HepG2 (cell line): Measurements from ENCODE around the gene DNMT3B. TPM values are rescaled to one million over a fixed set of nuclear protein-coding genes. Genes with fewer than 3 reads are reported as not detected.

Source experiments
- AGO2 ChIP-seq: fragments of 200-400 bp; formaldehyde crosslinking; optimal IDR thresholded peaks from 2 replicates; pipeline ENCODE3; 2017; ENCODE audit warnings: mild to moderate bottlenecking, low read depth, low read length, moderate library complexity
- ARNT2 ChIP-seq: sonication (generic); formaldehyde crosslinking; IDR thresholded peaks from 2 replicates; pipeline ENCODE4 v1.8.0; 2022; ENCODE audit warnings: mild to moderate bottlenecking, low read depth, missing genetic modification reagents, moderate library complexity
- CEBPB ChIP-seq: IDR thresholded peaks from 2 replicates; pipeline ENCODE4 v1.6.1; 2011; ENCODE audit warnings: low read depth, low read length, improper control_type of control experiment, borderline replicate concordance
- DMAP1 ChIP-seq: IDR thresholded peaks from 2 replicates; pipeline ENCODE4 v1.6.1; 2016
- GATAD2A ChIP-seq: IDR thresholded peaks from 2 replicates; pipeline ENCODE4 v1.6.1; 2016
- GTF3A ChIP-seq: sonication (generic); formaldehyde crosslinking; conservative IDR thresholded peaks from 2 replicates; pipeline ENCODE4 v1.4.0; 2020; ENCODE audit warnings: mild to moderate bottlenecking, missing genetic modification reagents
- KDM3A ChIP-seq: IDR thresholded peaks from 2 replicates; pipeline ENCODE4 v1.6.1; 2018; ENCODE audit warnings: low read depth, missing compliant biosample characterization
- MIXL1 ChIP-seq: IDR thresholded peaks from 2 replicates; pipeline ENCODE4 v1.6.1; 2016
- NFE2L1 ChIP-seq: sonication (generic); formaldehyde crosslinking; IDR thresholded peaks from 2 replicates; pipeline ENCODE4 v1.4.0; 2020; ENCODE audit warnings: missing genetic modification reagents, mild to moderate bottlenecking, borderline replicate concordance
- U2AF2 ChIP-seq: fragments of 200-400 bp; formaldehyde crosslinking; IDR thresholded peaks from 2 replicates; pipeline ENCODE4 v1.6.1; 2017; ENCODE audit warnings: low read depth, mild to moderate bottlenecking, low read length
- ZNF33A ChIP-seq: sonication (generic); formaldehyde crosslinking; IDR thresholded peaks from 2 replicates; pipeline ENCODE4 v1.5.1; 2020; ENCODE audit warnings: missing genetic modification reagents, mild to moderate bottlenecking, moderate library complexity, borderline replicate concordance
- ZNF431 ChIP-seq: sonication (generic); formaldehyde crosslinking; IDR thresholded peaks from 2 replicates; pipeline ENCODE4 v1.9.0; 2022; ENCODE audit warnings: missing genetic modification reagents, low read depth, mild to moderate bottlenecking, borderline replicate concordance
- ZNF432 ChIP-seq: sonication (generic); formaldehyde crosslinking; IDR thresholded peaks from 2 replicates; pipeline ENCODE4 v1.5.0; 2020; ENCODE audit warnings: missing genetic modification reagents, mild to moderate bottlenecking, borderline replicate concordance
- ZNF570 ChIP-seq: sonication (generic); formaldehyde crosslinking; IDR thresholded peaks from 2 replicates; pipeline ENCODE4 v1.4.0; 2020; ENCODE audit warnings: mild to moderate bottlenecking, missing genetic modification reagents, borderline replicate concordance
- ZNF7 ChIP-seq: IDR thresholded peaks from 2 replicates; pipeline ENCODE4 v1.6.1; 2016; ENCODE audit warnings: missing biosample characterization, missing genetic modification reagents
- ZNF788 ChIP-seq: sonication (generic); formaldehyde crosslinking; IDR thresholded peaks from 2 replicates; pipeline ENCODE4 v1.5.0; 2020; ENCODE audit warnings: mild to moderate bottlenecking, missing genetic modification reagents, borderline replicate concordance
- polyA plus RNA-seq, 8 experiments: library from polyadenylated mRNA; depleted of rRNA in 3 of 8; stranded (reverse) in 7 of 8; unstranded in 1 of 8; fragments of >200 nt; fragmentation: Illumina TruSeq in 4 of 8; extraction: Trizol in 4 of 8; gene quantifications; 2 replicates each; pipeline versions ENCODE4 v1.2.1 to v1.2.3, GENCODE V29; 2011 to 2016; ENCODE audit warnings: low read depth in 4 of 8, missing spikeins in 1 of 8, mixed read lengths in 1 of 8; ENCODE audit not compliant: insufficient read depth in 1 of 8
- total RNA-seq, 5 experiments: library from RNA; depleted of rRNA; stranded (reverse); fragments of >200 nt; fragmentation: Illumina TruSeq; extraction: Trizol; gene quantifications; 2 replicates each; pipeline ENCODE4 v1.2.3, GENCODE V29; 2016; ENCODE audit warnings: low read depth in 1 of 5
- TF ChIP-seq, protein P1 (sequence below): sonication (generic); IDR thresholded peaks from 2 replicates; pipeline ENCODE4 v1.6.1; 2016; ENCODE audit warnings: low read depth, borderline replicate concordance
- TF ChIP-seq, protein P2 (sequence below): sonication (generic); formaldehyde crosslinking; IDR thresholded peaks from 2 replicates; pipeline ENCODE4 v1.9.0; 2021; ENCODE audit warnings: mild to moderate bottlenecking, missing genetic modification reagents
- TF ChIP-seq, protein P3 (sequence below): sonication (generic); formaldehyde crosslinking; IDR thresholded peaks from 2 replicates; pipeline ENCODE4 v1.5.0; 2020; ENCODE audit warnings: mild to moderate bottlenecking, low read depth, missing genetic modification reagents, borderline replicate concordance
- TF ChIP-seq, protein P4 (sequence below): sonication (generic); formaldehyde crosslinking; IDR thresholded peaks from 2 replicates; pipeline ENCODE4 v1.8.0; 2022; ENCODE audit warnings: low read depth, missing genetic modification reagents
- TF ChIP-seq, protein P5 (sequence below): sonication (generic); formaldehyde crosslinking; IDR thresholded peaks from 2 replicates; pipeline ENCODE4 v1.5.0; 2020; ENCODE audit warnings: missing genetic modification reagents, mild to moderate bottlenecking, borderline replicate concordance

The DNMT3B gene
- total and polyA plus RNA-seq, 2 of the 13 experiments (the other 11 are each of a cell fraction or from before 2014, with no cell fraction given) = 3.8 to 13.9 TPM

DNA sequence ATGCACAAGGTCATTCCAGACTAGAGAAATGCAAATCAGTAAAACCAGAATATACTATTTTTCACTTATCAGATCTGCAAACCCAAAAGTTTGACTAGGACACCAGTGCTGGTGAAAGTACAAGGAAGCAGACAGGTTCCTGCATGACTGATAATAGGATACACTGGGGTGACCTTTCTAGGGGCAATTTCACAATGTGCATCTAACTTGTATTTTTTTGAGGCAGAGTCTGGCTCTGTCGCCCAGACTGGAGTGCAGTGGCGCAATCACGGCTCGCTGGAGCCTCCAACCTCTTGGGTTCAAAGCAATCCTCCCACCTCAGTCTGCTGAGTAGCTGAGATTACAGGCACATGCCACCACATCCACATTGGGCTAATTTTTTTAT is 30.3 kb upstream of the DNMT3B start (continued):
- TF ChIP-seq KDM3A (0 out of 2 replicates have a peak, but pooled peaks have one; percentile 72), ZNF33A (CRISPR knock-in tag) (no peak), GTF3A (CRISPR knock-in tag) (no peak), ZNF431 (no peak), NFE2L1 (CRISPR knock-in tag) (no peak), ZNF788 (no peak), CEBPB (peak; percentile 96), ZNF432 (CRISPR knock-in tag) (no peak), ZNF7 (no peak), ARNT2 (CRISPR knock-in tag) (no peak), U2AF2 (no peak), DMAP1 (0 out of 2 replicates have a peak, but pooled peaks have one; percentile 52), ZNF570 (CRISPR knock-in tag) (no peak), AGO2 (no peak), GATAD2A (CRISPR knock-in tag) (peak; percentile 49; the same call in 1 of the 2 replicates), MIXL1 (no peak)
- TF ChIP-seq, protein P1, sequence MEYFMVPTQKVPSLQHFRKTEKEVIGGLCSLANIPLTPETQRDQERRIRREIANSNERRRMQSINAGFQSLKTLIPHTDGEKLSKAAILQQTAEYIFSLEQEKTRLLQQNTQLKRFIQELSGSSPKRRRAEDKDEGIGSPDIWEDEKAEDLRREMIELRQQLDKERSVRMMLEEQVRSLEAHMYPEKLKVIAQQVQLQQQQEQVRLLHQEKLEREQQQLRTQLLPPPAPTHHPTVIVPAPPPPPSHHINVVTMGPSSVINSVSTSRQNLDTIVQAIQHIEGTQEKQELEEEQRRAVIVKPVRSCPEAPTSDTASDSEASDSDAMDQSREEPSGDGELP = no peak
- TF ChIP-seq, protein P2, sequence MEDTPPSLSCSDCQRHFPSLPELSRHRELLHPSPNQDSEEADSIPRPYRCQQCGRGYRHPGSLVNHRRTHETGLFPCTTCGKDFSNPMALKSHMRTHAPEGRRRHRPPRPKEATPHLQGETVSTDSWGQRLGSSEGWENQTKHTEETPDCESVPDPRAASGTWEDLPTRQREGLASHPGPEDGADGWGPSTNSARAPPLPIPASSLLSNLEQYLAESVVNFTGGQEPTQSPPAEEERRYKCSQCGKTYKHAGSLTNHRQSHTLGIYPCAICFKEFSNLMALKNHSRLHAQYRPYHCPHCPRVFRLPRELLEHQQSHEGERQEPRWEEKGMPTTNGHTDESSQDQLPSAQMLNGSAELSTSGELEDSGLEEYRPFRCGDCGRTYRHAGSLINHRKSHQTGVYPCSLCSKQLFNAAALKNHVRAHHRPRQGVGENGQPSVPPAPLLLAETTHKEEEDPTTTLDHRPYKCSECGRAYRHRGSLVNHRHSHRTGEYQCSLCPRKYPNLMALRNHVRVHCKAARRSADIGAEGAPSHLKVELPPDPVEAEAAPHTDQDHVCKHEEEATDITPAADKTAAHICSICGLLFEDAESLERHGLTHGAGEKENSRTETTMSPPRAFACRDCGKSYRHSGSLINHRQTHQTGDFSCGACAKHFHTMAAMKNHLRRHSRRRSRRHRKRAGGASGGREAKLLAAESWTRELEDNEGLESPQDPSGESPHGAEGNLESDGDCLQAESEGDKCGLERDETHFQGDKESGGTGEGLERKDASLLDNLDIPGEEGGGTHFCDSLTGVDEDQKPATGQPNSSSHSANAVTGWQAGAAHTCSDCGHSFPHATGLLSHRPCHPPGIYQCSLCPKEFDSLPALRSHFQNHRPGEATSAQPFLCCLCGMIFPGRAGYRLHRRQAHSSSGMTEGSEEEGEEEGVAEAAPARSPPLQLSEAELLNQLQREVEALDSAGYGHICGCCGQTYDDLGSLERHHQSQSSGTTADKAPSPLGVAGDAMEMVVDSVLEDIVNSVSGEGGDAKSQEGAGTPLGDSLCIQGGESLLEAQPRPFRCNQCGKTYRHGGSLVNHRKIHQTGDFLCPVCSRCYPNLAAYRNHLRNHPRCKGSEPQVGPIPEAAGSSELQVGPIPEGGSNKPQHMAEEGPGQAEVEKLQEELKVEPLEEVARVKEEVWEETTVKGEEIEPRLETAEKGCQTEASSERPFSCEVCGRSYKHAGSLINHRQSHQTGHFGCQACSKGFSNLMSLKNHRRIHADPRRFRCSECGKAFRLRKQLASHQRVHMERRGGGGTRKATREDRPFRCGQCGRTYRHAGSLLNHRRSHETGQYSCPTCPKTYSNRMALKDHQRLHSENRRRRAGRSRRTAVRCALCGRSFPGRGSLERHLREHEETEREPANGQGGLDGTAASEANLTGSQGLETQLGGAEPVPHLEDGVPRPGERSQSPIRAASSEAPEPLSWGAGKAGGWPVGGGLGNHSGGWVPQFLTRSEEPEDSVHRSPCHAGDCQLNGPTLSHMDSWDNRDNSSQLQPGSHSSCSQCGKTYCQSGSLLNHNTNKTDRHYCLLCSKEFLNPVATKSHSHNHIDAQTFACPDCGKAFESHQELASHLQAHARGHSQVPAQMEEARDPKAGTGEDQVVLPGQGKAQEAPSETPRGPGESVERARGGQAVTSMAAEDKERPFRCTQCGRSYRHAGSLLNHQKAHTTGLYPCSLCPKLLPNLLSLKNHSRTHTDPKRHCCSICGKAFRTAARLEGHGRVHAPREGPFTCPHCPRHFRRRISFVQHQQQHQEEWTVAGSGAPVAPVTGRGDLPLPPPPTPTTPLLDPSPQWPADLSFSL = no peak
- TF ChIP-seq, protein P3, sequence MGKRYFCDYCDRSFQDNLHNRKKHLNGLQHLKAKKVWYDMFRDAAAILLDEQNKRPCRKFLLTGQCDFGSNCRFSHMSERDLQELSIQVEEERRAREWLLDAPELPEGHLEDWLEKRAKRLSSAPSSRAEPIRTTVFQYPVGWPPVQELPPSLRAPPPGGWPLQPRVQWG (CRISPR knock-in tag) = no peak
- TF ChIP-seq, protein P4, sequence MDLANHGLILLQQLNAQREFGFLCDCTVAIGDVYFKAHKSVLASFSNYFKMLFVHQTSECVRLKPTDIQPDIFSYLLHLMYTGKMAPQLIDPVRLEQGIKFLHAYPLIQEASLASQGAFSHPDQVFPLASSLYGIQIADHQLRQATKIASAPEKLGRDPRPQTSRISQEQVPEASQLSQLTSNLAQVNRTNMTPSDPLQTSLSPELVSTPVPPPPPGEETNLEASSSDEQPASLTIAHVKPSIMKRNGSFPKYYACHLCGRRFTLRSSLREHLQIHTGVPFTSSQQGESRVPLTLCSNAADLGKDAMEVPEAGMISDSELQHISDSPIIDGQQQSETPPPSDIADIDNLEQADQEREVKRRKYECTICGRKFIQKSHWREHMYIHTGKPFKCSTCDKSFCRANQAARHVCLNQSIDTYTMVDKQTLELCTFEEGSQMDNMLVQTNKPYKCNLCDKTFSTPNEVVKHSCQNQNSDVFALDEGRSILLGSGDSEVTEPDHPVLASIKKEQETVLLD (CRISPR knock-in tag) = no peak
- TF ChIP-seq, protein P5, sequence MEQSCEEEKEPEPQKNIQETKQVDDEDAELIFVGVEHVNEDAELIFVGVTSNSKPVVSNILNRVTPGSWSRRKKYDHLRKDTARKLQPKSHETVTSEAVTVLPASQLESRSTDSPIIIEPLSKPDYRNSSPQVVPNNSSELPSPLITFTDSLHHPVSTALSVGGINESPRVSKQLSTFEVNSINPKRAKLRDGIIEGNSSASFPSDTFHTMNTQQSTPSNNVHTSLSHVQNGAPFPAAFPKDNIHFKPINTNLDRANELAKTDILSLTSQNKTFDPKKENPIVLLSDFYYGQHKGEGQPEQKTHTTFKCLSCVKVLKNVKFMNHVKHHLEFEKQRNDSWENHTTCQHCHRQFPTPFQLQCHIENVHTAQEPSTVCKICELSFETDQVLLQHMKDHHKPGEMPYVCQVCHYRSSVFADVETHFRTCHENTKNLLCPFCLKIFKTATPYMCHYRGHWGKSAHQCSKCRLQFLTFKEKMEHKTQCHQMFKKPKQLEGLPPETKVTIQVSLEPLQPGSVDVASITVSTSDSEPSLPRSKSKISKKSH (CRISPR knock-in tag) = no peak
